GM21360 (cell line): ENCODE measurements around the gene DLX2.

Experiments used
- ATAC-seq: cut with Tn5 transposase; IDR thresholded peaks from one replicate; pipeline ENCODE4 v1.9.1; 2021; ENCODE audit warnings: mild to moderate bottlenecking, moderate library complexity; ENCODE audit not compliant: unreplicated experiment

The DLX2 gene

DNA sequence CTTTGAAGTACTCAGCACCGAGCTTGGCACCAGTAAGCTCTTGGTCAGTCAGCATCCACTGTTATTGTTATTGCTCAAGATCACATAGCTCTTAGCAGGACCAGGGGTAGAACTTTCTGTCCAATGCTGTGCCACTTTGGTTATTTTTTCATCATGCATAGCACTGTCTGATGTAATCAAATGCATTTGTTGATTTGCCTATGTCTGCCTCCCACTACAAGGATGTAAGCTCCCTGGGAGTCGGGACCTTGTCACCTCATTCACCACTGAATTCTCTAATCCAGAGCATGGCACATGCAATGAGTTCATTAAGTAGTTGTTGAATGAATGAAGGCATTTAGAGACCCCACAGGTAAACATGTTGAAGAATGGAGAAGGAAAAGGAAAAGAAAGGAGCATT, 46.4 kb downstream of the DLX2 start:
- no peak for ATAC-seq

DNA sequence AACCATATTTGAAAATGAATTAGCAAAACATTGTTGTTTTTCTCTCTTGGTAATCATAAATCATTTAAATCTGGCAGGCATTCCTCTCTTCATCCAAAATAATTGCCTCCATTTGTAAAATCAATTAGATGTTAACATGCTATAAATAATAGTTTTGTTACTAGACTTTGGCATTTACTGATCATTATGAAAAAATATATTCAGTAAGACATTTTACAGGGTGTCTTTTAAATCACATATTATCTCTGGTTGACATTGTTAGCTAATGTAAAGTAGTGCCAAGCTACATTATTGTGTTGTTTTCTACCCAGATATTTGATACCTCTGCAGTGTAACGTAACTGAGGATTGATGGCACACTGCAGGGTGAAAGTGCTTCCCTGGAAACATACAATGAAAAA, 49.2 kb downstream of the DLX2 start:
- no peak for ATAC-seq

DNA sequence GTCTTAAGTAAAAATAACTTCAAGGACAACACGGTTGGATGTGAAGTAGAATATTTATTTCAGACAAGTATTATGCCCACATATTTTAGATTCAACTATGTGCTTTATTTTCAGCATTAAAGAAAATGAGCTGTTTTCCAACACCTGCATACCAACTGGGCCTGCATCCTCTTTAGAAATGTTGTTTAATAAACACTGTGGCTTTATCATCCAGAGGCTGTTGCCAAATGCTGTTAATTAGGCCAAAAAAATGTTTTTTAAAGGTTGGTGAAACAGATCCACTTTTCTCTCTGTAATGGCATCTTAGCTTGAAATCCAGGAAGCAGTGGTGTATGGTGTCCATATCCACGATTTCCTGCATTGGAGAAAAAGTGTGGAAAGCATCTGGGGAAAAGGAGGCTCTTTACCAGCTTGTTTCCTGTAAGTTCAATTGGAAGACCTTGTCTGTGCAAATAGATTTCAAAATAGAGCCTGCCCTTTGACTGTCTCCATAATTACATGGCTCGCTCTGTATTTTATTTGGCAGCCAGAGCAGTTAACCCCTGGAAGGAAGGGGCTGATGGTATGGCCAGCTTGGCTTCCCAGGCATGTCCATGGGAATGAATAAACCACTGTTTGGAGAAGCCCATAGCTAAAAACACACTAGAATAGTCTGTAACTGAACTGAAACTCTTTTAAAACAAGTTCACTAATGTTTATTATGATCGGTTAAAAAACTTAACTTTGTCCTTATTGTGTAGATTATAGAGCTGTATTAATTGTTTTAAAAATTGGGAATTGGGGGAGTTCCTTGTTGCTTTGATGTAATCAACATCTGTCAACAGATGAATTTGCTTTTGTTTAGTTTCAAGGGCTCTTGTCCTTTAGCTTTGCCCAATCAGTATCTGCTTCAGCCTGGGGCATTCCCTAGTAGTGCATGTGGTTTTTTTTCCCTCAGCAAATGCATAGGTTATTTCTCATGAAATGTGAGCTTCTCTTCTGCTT, 50.4 kb downstream of the DLX2 start:
- no peak for ATAC-seq

GRCh38 chr2:172050479-172051125, 52.1 kb downstream of the DLX2 start:
- ATAC-seq: no peak

GRCh38 chr2:172049567-172050120, 53.1 kb downstream of the DLX2 start:
- no peak for ATAC-seq
